ENCODE measurements around the gene C16orf46.

C16orf46 gene

DNA sequence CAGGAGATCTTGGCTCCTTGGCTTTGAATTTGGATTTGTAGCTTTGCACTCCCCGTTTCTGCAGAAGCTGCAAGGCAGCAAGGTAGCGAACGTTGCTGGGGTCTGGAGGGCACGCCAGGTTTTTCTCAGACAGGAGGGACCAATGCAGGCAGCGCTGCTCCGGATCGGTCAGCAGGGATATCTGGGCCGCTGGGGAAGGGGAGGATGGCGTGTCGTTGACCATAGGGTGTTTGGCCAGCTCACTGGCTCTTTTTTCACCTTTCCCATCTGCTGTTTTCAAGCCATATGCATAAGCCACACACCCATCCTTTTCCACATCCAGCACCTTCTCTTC lies 15.8 kb downstream of the C16orf46 start:
- DNase-seq = no peak
- Mint-ChIP-seq H3K27me3 (no peaks in the 10 kb centered on the region), H3K4me1 (ENCODE audit: low read depth) (no peaks in the 10 kb centered on the region), H3K27ac (no peak overlapping the region), H3K9me3 (no peaks in the 10 kb centered on the region), H3K36me3 (ENCODE audit: low read depth) (no peaks in the 10 kb centered on the region), H3K4me3 (no peak overlapping the region)

DNA sequence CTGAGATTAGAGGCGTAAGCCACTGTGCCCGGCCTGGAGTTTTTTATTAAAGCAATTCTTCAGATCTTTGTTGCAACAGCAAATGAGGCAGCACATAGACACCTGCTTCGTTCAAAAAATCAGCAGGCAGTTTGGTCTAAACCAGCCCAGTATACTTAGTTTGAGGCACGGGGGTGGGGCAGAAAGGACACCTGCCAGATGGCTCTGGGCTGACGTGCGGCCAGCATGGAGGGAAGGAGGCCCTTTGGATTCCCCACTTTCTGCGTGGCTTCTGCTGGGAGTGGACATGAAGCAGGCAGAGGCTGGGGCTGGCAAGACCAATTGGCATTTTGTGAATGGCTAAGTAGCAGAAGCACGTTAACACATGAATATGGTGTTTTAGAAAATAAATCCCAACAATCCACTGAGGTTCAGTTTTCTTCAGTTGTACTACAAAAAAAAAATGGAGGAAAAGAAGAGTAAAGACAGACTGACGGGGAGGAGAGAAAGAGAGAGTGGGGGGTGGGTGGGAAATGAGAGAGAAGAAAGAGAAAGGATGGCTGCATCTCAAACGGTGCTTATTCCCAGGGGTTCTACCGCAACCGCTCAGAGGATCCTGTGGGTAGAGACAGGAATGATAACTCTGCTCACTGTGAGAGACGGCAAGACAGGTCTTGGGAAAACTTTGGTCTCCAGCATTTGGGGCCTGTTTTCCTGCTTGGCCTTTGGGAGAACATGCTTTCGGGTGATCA lies 16.3 kb downstream of the C16orf46 start:
- H3K9me3 Mint-ChIP-seq = no peaks in the 10 kb centered on the region
- no peaks in the 10 kb centered on the region for H3K36me3 Mint-ChIP-seq (ENCODE audit: low read depth)
- no peak for DNase-seq
- no peaks in the 10 kb centered on the region for H3K27me3 Mint-ChIP-seq
- H3K4me1 Mint-ChIP-seq (ENCODE audit: low read depth) = no peaks in the 10 kb centered on the region
- no peak overlapping the region for H3K27ac Mint-ChIP-seq
- H3K4me3 Mint-ChIP-seq = no peak overlapping the region

DNA sequence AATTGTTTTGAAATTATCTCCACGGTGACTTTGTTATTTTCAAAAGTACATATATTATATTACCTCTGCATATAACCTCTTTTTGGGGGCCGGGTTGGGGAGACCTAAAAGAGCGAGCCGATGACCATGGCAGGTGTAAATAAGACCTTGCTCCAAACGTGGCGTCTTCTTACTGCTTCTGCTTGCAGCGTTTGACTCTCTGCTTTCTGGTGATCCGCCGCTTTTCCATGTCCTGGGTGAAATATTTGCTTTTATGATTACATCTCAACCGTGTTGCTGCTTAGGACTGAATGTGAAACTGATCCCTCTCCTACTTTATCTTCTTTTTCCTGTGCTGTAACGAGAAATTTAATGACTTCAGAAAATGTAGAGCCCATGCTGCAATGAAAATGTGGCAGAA lies 23.3 kb downstream of the C16orf46 start:
- DNase-seq = no peak
- no peak overlapping the region for H3K4me3 Mint-ChIP-seq
- no peaks in the 10 kb centered on the region for H3K27me3 Mint-ChIP-seq
- no peaks in the 10 kb centered on the region for H3K4me1 Mint-ChIP-seq (ENCODE audit: low read depth)
- H3K36me3 Mint-ChIP-seq (ENCODE audit: low read depth) = peaks cover 2% of the 10 kb centered on the region
- H3K9me3 Mint-ChIP-seq = peaks cover 14% of the 10 kb centered on the region
- H3K27ac Mint-ChIP-seq = no peak overlapping the region

DNA sequence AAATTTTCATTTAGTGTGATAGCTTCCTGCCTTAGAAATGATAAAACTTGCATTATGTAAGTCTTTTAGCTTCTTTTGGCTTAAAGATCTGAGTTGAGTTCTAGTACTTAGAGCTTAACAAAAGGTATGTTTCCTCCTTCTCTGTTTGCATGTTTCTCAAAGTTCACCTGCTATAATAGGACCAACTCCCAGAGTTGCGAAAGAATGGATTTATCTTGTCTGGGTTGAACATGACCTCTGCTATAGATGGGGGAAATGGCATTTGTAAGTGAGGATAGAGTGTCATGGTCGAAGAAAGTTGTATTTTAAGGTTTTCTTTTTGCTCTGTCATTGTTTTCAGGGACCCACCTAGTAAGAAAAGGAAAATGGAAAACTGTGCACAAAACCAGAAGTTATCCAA lies 34.2 kb downstream of the C16orf46 start:
- Mint-ChIP-seq H3K36me3 (ENCODE audit: low read depth) (peaks cover 83% of the 10 kb centered on the region), H3K27me3 (no peaks in the 10 kb centered on the region), H3K4me3 (no peak overlapping the region), H3K4me1 (ENCODE audit: low read depth) (peaks cover 17% of the 10 kb centered on the region), H3K27ac (peak overlapping the region; percentile 19), H3K9me3 (no peaks in the 10 kb centered on the region)
- DNase-seq = no peak

DNA sequence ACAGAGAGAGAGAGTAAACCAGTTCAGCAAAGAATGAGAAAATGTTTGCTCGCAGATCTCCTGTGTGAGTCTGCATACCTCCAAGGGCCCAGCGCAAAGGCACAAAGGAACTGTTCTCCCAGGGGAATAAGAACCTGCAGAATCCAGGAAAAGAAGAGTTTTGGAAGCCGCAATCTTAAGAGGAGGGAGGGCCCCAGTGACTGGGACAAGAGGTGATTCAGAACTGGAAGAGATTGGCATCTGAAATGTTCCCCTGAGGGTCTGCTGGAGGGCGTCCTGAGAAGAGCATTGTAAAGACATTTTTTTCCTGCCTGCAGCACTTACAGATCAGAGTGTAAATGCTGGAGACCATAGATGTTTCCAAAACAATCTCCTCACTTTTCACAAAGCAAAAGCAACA lies 35.3 kb downstream of the C16orf46 start:
- H3K27ac Mint-ChIP-seq = no peak overlapping the region
- DNase-seq = no peak
- H3K4me1 Mint-ChIP-seq (ENCODE audit: low read depth) = peaks cover 29% of the 10 kb centered on the region
- H3K4me3 Mint-ChIP-seq = no peak overlapping the region
- no peaks in the 10 kb centered on the region for H3K27me3 Mint-ChIP-seq
- H3K9me3 Mint-ChIP-seq = no peaks in the 10 kb centered on the region
- H3K36me3 Mint-ChIP-seq (ENCODE audit: low read depth) = peaks cover 87% of the 10 kb centered on the region

DNA sequence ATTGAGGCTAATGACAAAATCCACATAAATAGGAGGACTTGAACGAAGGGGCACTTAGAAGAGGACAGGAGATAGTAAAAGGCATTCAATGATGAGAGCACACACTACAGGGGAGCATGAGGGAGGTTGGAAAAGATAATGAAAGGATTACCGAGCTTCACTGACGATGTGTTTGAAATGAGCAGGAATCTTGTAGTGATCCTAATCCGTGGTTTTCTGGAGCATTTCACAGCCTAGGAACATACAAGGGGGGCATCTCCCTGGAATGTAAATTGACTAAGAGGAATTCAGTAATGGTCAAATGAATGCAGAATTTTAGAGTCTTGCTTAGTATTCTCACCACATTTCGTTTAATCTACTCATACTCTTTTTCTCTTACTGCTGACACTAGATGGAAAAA lies 36.2 kb downstream of the C16orf46 start:
- no peaks in the 10 kb centered on the region for H3K9me3 Mint-ChIP-seq
- H3K27me3 Mint-ChIP-seq = no peaks in the 10 kb centered on the region
- no peak for DNase-seq
- no peak overlapping the region for H3K4me3 Mint-ChIP-seq
- no peak overlapping the region for H3K27ac Mint-ChIP-seq
- H3K36me3 Mint-ChIP-seq (ENCODE audit: low read depth) = peaks cover 84% of the 10 kb centered on the region
- peaks cover 31% of the 10 kb centered on the region for H3K4me1 Mint-ChIP-seq (ENCODE audit: low read depth)

DNA sequence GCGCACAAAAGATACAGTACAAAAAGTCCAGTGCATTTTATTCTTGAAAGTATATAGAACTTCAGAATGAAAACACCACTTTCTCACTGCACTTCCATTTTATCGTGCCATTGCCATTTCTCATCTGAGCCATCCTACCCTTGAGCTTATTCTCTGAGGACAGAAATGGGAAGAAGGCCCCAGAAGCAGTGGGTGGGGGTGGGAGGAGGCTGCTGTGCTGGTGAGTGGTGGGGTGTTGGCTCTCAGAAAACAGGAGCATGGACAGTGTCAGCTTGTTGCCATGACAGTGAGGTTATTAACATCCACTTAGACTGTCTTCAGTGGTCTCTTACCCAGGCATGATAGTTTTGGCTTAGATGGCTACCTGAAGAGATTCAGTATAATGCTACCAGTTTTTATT lies 36.9 kb downstream of the C16orf46 start:
- DNase-seq = no peak
- Mint-ChIP-seq H3K27me3 (no peaks in the 10 kb centered on the region), H3K4me3 (no peak overlapping the region), H3K9me3 (no peaks in the 10 kb centered on the region), H3K27ac (peak overlapping the region; percentile 30), H3K4me1 (ENCODE audit: low read depth) (peaks cover 34% of the 10 kb centered on the region), H3K36me3 (ENCODE audit: low read depth) (peaks cover 77% of the 10 kb centered on the region)

DNA sequence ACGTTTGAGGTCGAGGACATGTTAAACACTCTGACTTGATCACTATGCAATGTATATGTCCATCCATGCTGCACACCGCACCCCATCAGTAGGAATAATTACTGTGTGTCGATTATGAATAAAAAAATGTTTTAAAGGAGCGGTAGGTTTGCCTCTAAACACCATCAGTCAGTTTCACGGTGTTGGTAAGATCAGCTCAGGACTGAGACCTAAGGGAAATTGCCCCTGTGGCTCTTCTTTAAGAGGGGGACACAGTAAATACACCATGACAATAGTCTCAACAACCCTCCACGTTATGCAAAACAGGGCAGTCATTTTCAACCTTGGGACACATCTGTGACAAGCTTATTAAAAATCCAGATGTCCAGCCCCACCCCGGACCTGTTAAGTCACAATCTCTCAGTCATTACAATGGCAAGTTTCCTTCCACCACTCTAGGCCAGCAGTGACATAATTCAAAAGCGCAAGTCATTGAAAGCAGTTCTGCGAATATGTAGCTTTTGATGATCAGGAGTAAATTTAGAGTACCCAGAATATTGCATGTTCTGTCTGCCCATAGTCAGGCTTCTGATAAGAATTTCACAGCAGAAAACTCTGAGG lies 40.2 kb downstream of the C16orf46 start:
- H3K27me3 Mint-ChIP-seq = no peaks in the 10 kb centered on the region
- H3K4me3 Mint-ChIP-seq = peak overlapping the region; percentile 83
- H3K36me3 Mint-ChIP-seq (ENCODE audit: low read depth) = peaks cover 55% of the 10 kb centered on the region
- DNase-seq = no peak
- peak overlapping the region; percentile 79 for H3K27ac Mint-ChIP-seq
- peaks cover 34% of the 10 kb centered on the region for H3K4me1 Mint-ChIP-seq (ENCODE audit: low read depth)
- no peaks in the 10 kb centered on the region for H3K9me3 Mint-ChIP-seq

DNA sequence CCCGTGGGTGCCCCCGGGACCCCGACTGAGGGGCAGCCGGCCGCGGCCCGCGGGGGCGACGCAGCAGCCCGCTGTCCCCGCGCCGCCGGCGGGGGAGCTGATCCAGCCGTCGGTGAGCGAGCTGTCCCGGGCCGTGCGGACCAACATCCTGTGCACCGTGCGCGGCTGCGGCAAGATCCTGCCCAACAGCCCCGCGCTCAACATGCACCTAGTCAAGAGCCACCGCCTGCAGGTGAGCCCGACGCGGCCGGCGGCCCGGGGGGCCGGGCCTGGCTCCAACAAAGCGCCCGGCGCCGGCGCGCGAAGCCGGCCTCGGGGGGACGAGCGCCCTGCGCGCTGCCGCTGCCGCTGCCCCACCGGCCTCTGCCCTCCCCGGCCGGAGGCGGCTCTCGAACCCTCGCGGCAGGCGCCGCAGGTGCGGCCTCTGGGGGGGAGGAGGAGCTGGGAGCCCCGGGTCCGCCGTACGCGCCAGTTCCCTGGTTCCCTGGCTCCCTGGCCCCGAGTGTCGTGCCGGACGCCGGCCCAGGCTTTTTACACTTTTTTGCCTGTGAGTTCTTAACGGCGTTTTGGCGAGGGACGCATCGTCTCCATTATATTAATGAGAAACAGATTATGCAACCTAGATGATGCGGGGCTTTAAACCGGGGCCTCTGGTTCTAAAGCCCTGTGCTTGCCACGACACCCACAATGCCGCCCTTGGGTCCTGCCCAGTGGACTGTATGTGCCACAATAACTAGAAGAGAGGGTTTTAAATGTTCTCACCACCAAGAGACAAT lies 40.9 kb downstream of the C16orf46 start:
- Mint-ChIP-seq H3K27me3 (no peaks in the 10 kb centered on the region), H3K27ac (peak overlapping the region; percentile 79), H3K4me1 (ENCODE audit: low read depth) (peaks cover 34% of the 10 kb centered on the region), H3K9me3 (no peaks in the 10 kb centered on the region), H3K4me3 (peak overlapping the region; percentile 83), H3K36me3 (ENCODE audit: low read depth) (peaks cover 55% of the 10 kb centered on the region)
- no peak for DNase-seq

DNA sequence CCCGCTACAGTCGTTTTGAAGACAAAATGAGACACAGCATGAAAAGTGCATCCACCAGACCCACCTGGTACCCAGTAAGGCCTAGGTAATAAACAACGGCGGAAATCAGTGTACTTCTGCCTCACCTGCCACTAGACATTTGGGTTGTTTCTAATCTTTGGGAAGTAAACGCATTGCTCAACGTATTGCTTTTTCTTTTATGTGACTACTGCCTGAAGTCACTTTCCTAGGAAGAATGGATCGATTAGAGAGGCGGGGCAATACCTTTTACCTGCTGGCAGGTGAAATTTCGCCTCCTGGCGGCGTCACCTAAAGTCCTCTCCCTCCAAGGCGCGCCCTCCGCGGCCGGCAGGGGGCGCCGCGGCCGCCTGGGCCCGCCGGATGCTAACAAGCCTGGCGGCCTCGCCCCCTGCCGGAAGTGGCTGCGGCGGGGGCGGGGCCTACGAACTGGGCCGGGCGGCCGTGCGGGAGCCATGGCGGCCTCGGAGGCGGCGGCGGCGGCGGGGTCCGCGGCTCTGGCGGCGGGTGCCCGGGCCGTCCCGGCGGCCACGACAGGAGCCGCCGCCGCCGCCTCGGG lies 41.6 kb downstream of the C16orf46 start, which contains the start of gene ATMIN:
Gene ATMIN (plus strand): TSS at position 445 of the 577 bp plus-strand sequence. CDS start 29 bp downstream, at position 474.
- DNase-seq = peak; percentile 91
- Mint-ChIP-seq H3K36me3 (ENCODE audit: low read depth) (peaks cover 55% of the 10 kb centered on the region), H3K9me3 (no peaks in the 10 kb centered on the region), H3K4me3 (peak within 1 kb of the TSS; percentile 83), H3K27me3 (no peaks in the 10 kb centered on the region), H3K4me1 (ENCODE audit: low read depth) (peaks cover 34% of the 10 kb centered on the region), H3K27ac (peak within 1 kb of the TSS; percentile 79)

DNA sequence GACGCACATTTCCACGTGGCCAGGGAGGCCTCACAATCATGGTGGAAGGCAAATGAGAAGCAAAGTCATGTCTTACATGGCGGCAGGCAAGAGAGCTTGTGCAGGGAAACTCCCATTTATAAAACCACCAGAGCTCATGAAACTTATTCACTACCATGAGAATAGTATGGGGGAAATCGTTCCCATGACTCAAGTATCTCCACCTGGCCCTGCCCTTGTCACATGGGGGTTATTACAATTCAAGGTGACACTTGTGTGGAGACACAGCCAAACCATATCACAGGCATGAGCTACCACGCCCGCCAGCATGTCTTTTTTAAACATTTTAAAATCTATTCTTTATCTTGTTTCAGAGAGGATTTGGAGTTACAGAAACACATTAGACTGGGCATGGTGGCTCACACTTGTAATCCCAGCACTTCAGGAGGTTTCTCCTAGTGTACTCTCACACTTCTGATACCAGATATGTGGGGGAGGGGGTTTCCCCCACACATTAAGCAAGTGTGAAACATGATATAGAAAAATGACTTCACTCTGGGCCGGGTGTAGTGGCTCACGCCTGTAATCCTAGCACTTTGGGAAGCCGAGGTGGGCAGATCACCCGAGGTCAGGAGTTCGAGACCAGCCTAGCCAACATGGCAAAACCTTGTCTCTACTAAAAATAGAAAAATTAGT lies 47.0 kb downstream of the C16orf46 start:
- no peaks in the 10 kb centered on the region for H3K27me3 Mint-ChIP-seq
- peaks cover 71% of the 10 kb centered on the region for H3K36me3 Mint-ChIP-seq (ENCODE audit: low read depth)
- H3K4me1 Mint-ChIP-seq (ENCODE audit: low read depth) = peaks cover 9% of the 10 kb centered on the region
- H3K27ac Mint-ChIP-seq = peak overlapping the region; percentile 72
- DNase-seq = no peak
- H3K4me3 Mint-ChIP-seq = no peak overlapping the region
- H3K9me3 Mint-ChIP-seq = peaks cover 4% of the 10 kb centered on the region

DNA sequence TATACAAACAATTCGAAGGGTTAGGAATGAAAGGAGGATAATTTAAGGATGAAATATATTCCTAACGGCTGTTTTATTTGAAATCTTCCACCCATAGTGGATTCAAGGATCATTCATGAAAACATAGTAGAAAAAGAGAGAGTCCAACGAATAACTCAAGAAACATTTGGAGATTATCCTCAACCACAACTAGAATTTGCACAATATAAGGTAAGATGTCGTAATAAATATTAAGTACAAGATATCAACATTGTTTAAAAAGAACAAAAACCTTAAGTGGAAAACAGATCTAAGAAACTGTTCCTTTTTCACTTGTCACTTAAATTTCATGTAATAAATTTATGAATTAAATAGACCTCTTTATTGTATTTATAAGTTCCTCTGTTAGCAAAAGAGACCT lies 50.6 kb downstream of the C16orf46 start:
- DNase-seq = no peak
- no peak overlapping the region for H3K27ac Mint-ChIP-seq
- peaks cover 9% of the 10 kb centered on the region for H3K4me1 Mint-ChIP-seq (ENCODE audit: low read depth)
- H3K27me3 Mint-ChIP-seq = no peaks in the 10 kb centered on the region
- peaks cover 92% of the 10 kb centered on the region for H3K36me3 Mint-ChIP-seq (ENCODE audit: low read depth)
- H3K9me3 Mint-ChIP-seq = peaks cover 4% of the 10 kb centered on the region
- H3K4me3 Mint-ChIP-seq = no peak overlapping the region

DNA sequence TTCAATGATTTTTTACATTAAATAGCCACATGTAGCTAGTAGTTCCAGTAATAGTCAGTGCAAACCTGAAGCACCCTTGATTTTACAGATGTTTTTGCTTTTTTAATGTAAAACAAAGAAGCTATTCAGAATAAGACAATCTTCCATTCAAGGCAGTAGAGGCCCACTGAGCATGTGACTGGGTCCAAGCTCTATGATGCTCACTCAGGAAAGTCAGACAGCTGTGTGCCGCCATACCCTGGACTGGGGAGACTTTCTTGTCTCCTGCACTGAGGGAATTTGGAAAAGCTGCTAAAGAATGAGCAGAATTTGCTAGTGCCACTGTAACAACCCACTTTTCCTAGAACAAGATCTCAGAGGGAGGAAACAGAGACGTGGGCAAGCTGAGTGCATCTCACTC lies 58.5 kb downstream of the C16orf46 start:
- H3K4me3 Mint-ChIP-seq = no peak overlapping the region
- peaks cover 99% of the 10 kb centered on the region for H3K36me3 Mint-ChIP-seq (ENCODE audit: low read depth)
- no peaks in the 10 kb centered on the region for H3K9me3 Mint-ChIP-seq
- no peak for DNase-seq
- peaks cover 5% of the 10 kb centered on the region for H3K4me1 Mint-ChIP-seq (ENCODE audit: low read depth)
- no peaks in the 10 kb centered on the region for H3K27me3 Mint-ChIP-seq
- no peak overlapping the region for H3K27ac Mint-ChIP-seq

DNA sequence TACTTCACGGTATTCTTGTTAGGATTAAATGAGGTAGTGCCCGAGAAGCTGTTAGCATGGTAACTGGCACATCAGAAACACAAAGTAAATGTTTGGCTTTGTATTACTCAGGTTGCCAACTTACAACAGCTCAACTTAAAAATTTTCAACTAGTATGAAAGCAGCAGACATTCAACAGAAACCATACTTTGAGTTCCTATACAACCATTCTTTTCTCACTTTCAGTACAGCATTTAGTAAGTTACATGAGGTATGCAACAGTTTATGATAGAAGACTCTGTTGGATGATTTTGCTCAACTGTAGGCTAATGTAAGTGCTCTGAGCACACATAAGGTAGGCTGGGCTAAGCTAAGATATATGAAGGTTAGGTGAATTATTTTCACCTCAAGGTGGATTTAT lies 62.4 kb downstream of the C16orf46 start:
- no peak overlapping the region for H3K27ac Mint-ChIP-seq
- no peaks in the 10 kb centered on the region for H3K27me3 Mint-ChIP-seq
- peaks cover 12% of the 10 kb centered on the region for H3K4me1 Mint-ChIP-seq (ENCODE audit: low read depth)
- DNase-seq = no peak
- peaks cover 92% of the 10 kb centered on the region for H3K36me3 Mint-ChIP-seq (ENCODE audit: low read depth)
- H3K4me3 Mint-ChIP-seq = no peak overlapping the region
- no peaks in the 10 kb centered on the region for H3K9me3 Mint-ChIP-seq
